Hepatocyte (in vitro differentiated cells): ENCODE measurements around the gene CNGA1. TPM values are rescaled to one million over a fixed set of nuclear protein-coding genes. Genes with fewer than 3 reads are reported as not detected.

ENCODE experiments used
- DNase-seq: peaks from one replicate; pipeline ENCODE4 v3.0.0-alpha.2; 2016; ENCODE audit warnings: low spot score
- H2AFZ ChIP-seq: fragments of 200-600 bp; sonication (generic); 2 replicates; pipeline ENCODE4 v1.6.0; 2016; ENCODE audit warnings: antibody characterized with exemption, mild to moderate bottlenecking
- H3K27ac ChIP-seq: fragments of 200-600 bp; sonication (generic); 2 replicates; pipeline ENCODE4 v1.5.1; 2016; ENCODE audit warnings: mild to moderate bottlenecking
- H3K27me3 ChIP-seq: fragments of 200-600 bp; sonication (generic); 2 replicates; pipeline ENCODE4 v1.6.1; 2016
- H3K36me3 ChIP-seq: fragments of 200-600 bp; sonication (generic); replicated peaks from 2 replicates; pipeline ENCODE4 v1.5.1; 2016; ENCODE audit warnings: low read depth; ENCODE audit not compliant: insufficient read depth
- H3K4me1 ChIP-seq: fragments of 200-600 bp; sonication (generic); 2 replicates; pipeline ENCODE4 v1.5.1; 2016; ENCODE audit warnings: mild to moderate bottlenecking, moderate library complexity; ENCODE audit not compliant: insufficient read depth
- H3K4me2 ChIP-seq: fragments of 200-600 bp; sonication (generic); 2 replicates; pipeline ENCODE4 v1.6.0; 2016
- H3K4me3 ChIP-seq: fragments of 200-600 bp; sonication (generic); 2 replicates; pipeline ENCODE4 v1.5.1; 2016; ENCODE audit warnings: mild to moderate bottlenecking
- H3K79me2 ChIP-seq: fragments of 200-600 bp; sonication (generic); 2 replicates; pipeline ENCODE4 v1.6.0; 2017; ENCODE audit warnings: mild to moderate bottlenecking
- H3K9me2 ChIP-seq: fragments of 200-600 bp; sonication (generic); replicated peaks from 2 replicates; pipeline ENCODE4 v1.6.0; 2017; ENCODE audit warnings: mild to moderate bottlenecking; ENCODE audit not compliant: insufficient read depth
- H3K9me3 ChIP-seq: fragments of 200-600 bp; sonication (generic); 2 replicates; pipeline ENCODE4 v1.5.1; 2016; ENCODE audit warnings: low read depth, mild to moderate bottlenecking
- H4K20me1 ChIP-seq: fragments of 200-600 bp; sonication (generic); 2 replicates; pipeline ENCODE4 v1.6.0; 2016; ENCODE audit warnings: mild to moderate bottlenecking; ENCODE audit not compliant: insufficient read depth, poor library complexity, severe bottlenecking
- EZH2 ChIP-seq: fragments of 200-600 bp; sonication (generic); IDR thresholded peaks from 2 replicates; pipeline ENCODE4 v1.6.1; 2016; ENCODE audit warnings: antibody characterized with exemption, mild to moderate bottlenecking, borderline replicate concordance
- EZH2phosphoT487 ChIP-seq: fragments of 200-600 bp; sonication (generic); IDR thresholded peaks from one replicate; pipeline ENCODE4 v1.6.1; 2018; ENCODE audit warnings: antibody characterized with exemption, mild to moderate bottlenecking, low read depth, moderate library complexity; ENCODE audit not compliant: unreplicated experiment, severe bottlenecking
- WGBS: methylation state at CpG from one replicate; pipeline ENCODE4 v1.1.6; 2016; ENCODE audit warnings: low lambda C conversion rate; ENCODE audit errors: missing lambda C conversion rate; 5-methylcytosine and 5-hydroxymethylcytosine counted together
- polyA plus RNA-seq: library from polyadenylated mRNA; unstranded; fragments of >200 nt; fragmentation: Nextera tagmentation; extraction: Ambion mirVana; gene quantifications from 2 replicates; pipeline ENCODE4 v1.2.1, GENCODE V29; 2016
- total RNA-seq: library from RNA; depleted of rRNA; stranded (reverse); fragments of >200 nt; gene quantifications from 2 replicates; pipeline ENCODE4 v1.2.3, GENCODE V29; 2014
- TF ChIP-seq, protein P1 (sequence below): fragments of 200-600 bp; sonication (generic); IDR thresholded peaks from 2 replicates; pipeline ENCODE4 v1.5.1; 2016; ENCODE audit warnings: antibody characterized with exemption, mild to moderate bottlenecking; ENCODE audit not compliant: poor library complexity

CNGA1 gene
- total and polyA plus RNA-seq, 2 experiments from 2014 or later, result 4.6 TPM

GRCh38 chr4:47914926-47915237 lies 101.6 kb downstream of the CNGA1 start:
- no peaks in the 10 kb centered on the region for H3K9me3 ChIP-seq
- no peaks in the 10 kb centered on the region for H3K27me3 ChIP-seq
- H3K79me2 ChIP-seq, result peaks cover 38% of the 10 kb centered on the region
- H3K27ac ChIP-seq, result no peak overlapping the region
- no peaks in the 10 kb centered on the region for H4K20me1 ChIP-seq
- H3K4me1 ChIP-seq, result peaks cover 7% of the 10 kb centered on the region
- no peaks in the 10 kb centered on the region for H3K9me2 ChIP-seq
- peak overlapping the region; percentile 45 for H3K4me3 ChIP-seq
- TF ChIP-seq EZH2, result no peak
- TF ChIP-seq EZH2phosphoT487, result no peak
- TF ChIP-seq, protein P1, sequence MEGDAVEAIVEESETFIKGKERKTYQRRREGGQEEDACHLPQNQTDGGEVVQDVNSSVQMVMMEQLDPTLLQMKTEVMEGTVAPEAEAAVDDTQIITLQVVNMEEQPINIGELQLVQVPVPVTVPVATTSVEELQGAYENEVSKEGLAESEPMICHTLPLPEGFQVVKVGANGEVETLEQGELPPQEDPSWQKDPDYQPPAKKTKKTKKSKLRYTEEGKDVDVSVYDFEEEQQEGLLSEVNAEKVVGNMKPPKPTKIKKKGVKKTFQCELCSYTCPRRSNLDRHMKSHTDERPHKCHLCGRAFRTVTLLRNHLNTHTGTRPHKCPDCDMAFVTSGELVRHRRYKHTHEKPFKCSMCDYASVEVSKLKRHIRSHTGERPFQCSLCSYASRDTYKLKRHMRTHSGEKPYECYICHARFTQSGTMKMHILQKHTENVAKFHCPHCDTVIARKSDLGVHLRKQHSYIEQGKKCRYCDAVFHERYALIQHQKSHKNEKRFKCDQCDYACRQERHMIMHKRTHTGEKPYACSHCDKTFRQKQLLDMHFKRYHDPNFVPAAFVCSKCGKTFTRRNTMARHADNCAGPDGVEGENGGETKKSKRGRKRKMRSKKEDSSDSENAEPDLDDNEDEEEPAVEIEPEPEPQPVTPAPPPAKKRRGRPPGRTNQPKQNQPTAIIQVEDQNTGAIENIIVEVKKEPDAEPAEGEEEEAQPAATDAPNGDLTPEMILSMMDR, result no peak
- peak overlapping the region; percentile 80 for H3K4me2 ChIP-seq
- H2AFZ ChIP-seq, result peak overlapping the region; percentile 85
- under 1% methylated on average over 6 of the region's 6 CpGs for WGBS
- no peaks in the 10 kb centered on the region for H3K36me3 ChIP-seq
- no peak for DNase-seq

DNA sequence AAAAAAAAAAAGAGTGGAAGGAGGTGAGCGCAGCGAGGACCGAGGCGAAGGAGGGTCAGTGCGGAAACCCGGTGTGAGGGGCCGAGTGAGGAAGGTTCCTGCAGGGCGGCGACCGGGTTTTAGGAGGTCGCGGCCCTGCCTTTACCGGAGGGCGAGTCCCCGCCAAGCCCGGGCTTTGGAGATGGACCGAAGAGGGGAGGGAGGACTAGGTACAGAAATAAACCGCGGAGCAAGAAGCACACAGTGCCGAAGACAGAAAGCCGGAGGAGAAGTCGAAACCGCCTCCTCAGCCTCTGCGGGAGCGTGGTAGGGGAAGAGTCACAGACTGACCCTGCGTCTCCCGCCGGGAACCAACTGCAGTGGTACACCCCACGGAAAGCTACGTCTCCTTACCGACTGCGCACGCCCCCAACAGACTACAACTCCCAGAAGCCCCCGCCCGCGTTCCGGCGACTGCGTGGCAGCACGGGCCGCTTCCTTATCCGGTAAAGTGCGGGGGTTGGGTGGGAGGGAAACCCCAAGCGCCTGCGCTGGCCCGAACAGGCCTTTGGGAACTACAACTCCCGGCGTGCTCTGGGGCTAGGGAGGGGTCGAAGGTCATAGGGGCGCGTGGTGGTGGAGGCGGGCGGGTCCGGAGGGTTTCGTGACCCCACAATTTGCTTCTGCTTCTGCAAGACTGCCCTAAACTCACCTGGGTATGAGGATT lies 102.1 kb downstream of the CNGA1 start, which contains the start of gene NFXL1:
Gene NFXL1 (minus strand): TSS at position 364 of the 706 bp plus-strand sequence. CDS start 380 bp downstream, outside the sequence.
- Histone ChIP-seq H4K20me1 (no peaks in the 10 kb centered on the region), H3K27me3 (no peaks in the 10 kb centered on the region), H3K36me3 (no peaks in the 10 kb centered on the region), H3K4me2 (peak within 1 kb of the TSS; percentile 88), H3K27ac (peak within 1 kb of the TSS; percentile 90), H3K9me3 (no peaks in the 10 kb centered on the region), H3K4me1 (peaks cover 7% of the 10 kb centered on the region), H3K9me2 (no peaks in the 10 kb centered on the region), H2AFZ (peak within 1 kb of the TSS; percentile 90), H3K4me3 (peak within 1 kb of the TSS; percentile 73), H3K79me2 (peaks cover 41% of the 10 kb centered on the region)
- WGBS, result 2% methylated on average over 53 of the region's 55 CpGs
- DNase-seq, result peak; percentile 98
- TF ChIP-seq, protein P1, result no peak
- no peak for TF ChIP-seq EZH2
- no peak for TF ChIP-seq EZH2phosphoT487

DNA sequence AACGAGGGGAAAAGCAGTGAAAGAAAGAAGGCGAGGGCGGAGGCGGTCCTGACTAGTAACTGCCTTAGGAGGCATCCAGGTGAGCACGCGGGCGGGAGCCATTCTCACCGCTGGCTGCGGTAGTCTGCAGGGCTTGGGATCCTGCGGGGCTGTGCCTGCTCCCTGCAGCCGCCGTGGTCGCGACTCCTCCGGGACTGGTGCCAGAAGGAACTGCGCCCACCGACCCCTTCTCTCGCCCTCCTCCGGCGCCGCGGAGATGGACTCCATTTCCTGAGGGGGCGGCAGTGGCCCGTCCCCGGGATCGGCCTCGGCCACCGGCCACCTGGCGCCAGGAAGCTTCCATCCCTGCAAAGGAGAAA lies 102.6 kb downstream of the CNGA1 start:
- H3K9me3 ChIP-seq, result no peaks in the 10 kb centered on the region
- H3K27ac ChIP-seq, result peak overlapping the region; percentile 90
- H3K27me3 ChIP-seq, result no peaks in the 10 kb centered on the region
- peak overlapping the region; percentile 73 for H3K4me3 ChIP-seq
- H2AFZ ChIP-seq, result peak overlapping the region; percentile 90
- no peaks in the 10 kb centered on the region for H4K20me1 ChIP-seq
- no peaks in the 10 kb centered on the region for H3K36me3 ChIP-seq
- DNase-seq, result peak; percentile 54
- WGBS, result 2% methylated on average over 29 of the region's 29 CpGs
- TF ChIP-seq EZH2 (no peak), EZH2phosphoT487 (no peak)
- TF ChIP-seq, protein P1, result no peak
- no peaks in the 10 kb centered on the region for H3K9me2 ChIP-seq
- peak overlapping the region; percentile 88 for H3K4me2 ChIP-seq
- H3K4me1 ChIP-seq, result peaks cover 7% of the 10 kb centered on the region
- H3K79me2 ChIP-seq, result peaks cover 46% of the 10 kb centered on the region

GRCh38 chr4:47913330-47913729 lies 103.2 kb downstream of the CNGA1 start:
- H3K27ac ChIP-seq, result peak overlapping the region; percentile 90
- peak overlapping the region; percentile 73 for H3K4me3 ChIP-seq
- peak overlapping the region; percentile 88 for H3K4me2 ChIP-seq
- DNase-seq, result peak; percentile 48
- no peaks in the 10 kb centered on the region for H3K27me3 ChIP-seq
- peaks cover 46% of the 10 kb centered on the region for H3K79me2 ChIP-seq
- H3K4me1 ChIP-seq, result peaks cover 7% of the 10 kb centered on the region
- H3K36me3 ChIP-seq, result no peaks in the 10 kb centered on the region
- no peaks in the 10 kb centered on the region for H3K9me3 ChIP-seq
- no peak for TF ChIP-seq EZH2
- TF ChIP-seq EZH2phosphoT487, result no peak
- TF ChIP-seq, protein P1, result no peak
- H2AFZ ChIP-seq, result peak overlapping the region; percentile 90
- no peaks in the 10 kb centered on the region for H4K20me1 ChIP-seq
- H3K9me2 ChIP-seq, result no peaks in the 10 kb centered on the region
- WGBS, result 5% methylated on average over 4 of the region's 4 CpGs
